GM18520 (cell line): Measurements from ENCODE around the gene THEM5.
"Not testable (repeated sequence)": the region's sequence is repeated elsewhere in the genome, so short reads cannot be mapped to it uniquely, and the experiment has no call there.

Source experiments
- ATAC-seq: cut with Tn5 transposase; IDR thresholded peaks from one replicate; pipeline ENCODE4 v1.9.1; 2021; ENCODE audit not compliant: unreplicated experiment

Gene THEM5

GRCh38 chr1:151867765-151868411, 14.4 kb upstream of the THEM5 start:
- no peak for ATAC-seq

DNA sequence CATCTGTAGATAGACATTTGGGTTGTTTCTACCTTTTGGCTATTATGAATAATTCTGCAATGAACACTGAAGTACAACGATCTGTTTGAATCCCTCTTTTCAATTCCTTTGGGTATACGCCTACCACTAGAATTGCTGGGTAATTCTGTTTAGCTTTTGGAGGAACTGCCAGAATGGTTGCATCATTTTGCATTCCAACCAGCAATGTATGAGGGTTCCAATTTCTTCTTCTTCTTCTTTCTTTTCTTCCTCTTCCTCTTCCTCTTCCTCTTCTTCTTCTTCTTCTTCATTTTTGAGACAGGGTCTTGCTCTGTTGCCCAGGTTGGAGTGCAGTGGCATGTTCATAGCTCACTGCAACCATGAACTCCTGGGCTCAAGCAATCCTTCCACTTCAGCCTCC, 13.8 kb upstream of the THEM5 start:
- ATAC-seq: no peak

DNA sequence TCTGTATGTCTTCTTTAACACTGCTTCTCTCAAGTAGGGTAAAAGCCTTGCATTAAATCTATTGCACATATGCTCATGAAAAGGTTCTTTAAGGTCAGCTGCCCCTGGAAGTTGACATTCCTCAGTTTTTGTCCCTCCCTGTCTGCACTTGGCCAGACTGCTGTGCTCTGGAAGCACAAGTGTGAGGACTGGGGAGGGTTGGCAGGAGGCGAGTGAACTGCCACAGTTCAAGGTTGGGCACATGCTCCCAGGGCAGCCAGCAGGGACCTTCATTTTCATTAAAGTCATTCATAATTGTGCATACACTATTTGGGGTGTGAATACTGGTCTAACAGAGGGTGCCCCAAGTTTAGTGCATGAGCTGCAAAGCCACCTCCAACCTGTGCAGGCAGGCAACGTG, 10.9 kb upstream of the THEM5 start:
- ATAC-seq: no peak

- ATAC-seq: no peak
These were observed 9.1 kb upstream of the THEM5 start for GRCh38 chr1:151862604-151863003.

DNA sequence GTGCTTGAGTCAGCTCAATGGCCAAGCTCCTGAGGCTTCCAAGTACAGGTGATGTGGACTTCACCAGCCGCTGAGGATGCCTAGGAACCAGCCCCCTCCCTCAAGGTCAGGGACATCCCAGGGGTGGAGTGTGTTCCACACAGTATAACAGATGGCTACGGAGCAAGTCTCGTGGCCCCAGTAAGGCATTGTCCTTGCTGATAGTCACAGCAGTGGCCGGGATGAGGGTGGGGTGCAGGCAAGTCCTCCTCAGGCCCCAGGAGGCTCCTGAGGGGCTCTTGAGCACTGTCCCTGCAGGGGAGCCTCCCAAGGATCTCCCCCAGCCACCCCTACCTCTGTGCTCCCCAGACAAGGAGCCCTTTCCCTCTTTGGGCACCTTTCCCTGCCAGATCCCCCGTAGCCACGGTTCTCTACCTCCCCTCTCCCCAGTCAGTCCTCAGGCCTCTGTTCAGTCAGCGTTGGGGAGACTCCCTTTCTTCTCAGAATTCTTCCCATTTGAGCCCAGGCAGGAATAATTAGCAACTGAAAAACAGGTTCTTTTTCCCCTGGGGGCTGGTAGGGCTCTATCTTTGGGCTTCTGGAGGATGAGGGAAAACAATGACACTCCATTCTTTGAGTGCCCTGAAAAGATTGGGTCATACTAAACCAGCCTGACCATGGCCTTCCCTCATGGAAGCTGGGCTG, 7.1 kb upstream of the THEM5 start:
- ATAC-seq: no peak

GRCh38 chr1:151859891-151860293, 6.4 kb upstream of the THEM5 start:
- no peak for ATAC-seq

GRCh38 chr1:151858886-151859665, 5.6 kb upstream of the THEM5 start:
- no peak for ATAC-seq

DNA sequence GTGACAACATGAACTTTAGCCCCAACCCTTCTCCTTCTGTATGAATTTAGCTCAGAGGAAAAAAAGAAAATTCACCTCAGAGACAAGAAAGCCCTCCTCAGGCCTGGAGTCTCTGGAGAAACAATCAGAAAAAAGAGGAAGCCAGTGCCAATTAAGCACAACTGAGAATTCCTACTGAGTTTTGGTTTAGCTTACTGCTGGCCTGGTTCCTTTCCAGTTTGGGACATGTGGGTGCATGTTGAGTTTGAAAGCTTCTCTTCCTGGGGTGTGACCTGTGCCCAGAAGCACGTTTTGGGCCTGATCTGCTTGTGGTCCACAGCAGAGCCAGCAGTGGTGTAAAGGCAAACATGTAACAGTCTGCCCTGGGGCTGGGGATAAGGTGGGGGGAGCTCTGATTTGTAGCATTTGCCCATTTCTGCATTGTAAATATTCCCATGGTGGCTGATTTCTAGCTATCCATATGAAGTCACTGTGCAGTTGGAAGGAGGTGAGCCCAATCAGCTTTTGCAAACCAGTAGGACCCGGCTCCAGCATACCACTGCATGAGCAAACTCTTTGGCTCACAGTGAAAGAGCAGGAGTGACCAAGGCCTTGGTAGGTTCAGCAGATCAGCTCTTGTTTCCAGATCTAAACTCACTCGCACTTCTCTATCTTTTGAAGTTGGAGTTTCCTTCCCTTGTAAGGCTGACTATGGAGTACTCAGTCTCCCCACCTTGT, 4.7 kb upstream of the THEM5 start:
- no peak for ATAC-seq

- no peak for ATAC-seq
These were observed 2.4 kb upstream of the THEM5 start for GRCh38 chr1:151855933-151856332.

GRCh38 chr1:151855516-151855915, 2.0 kb upstream of the THEM5 start:
- ATAC-seq: not testable (repeated sequence)

- ATAC-seq: no peak
These were observed 1.1 kb upstream of the THEM5 start for GRCh38 chr1:151854658-151855057.

GRCh38 chr1:151852733-151853132, 779 bp downstream of the THEM5 start:
- ATAC-seq: no peak

GRCh38 chr1:151851886-151852285, 1.6 kb downstream of the THEM5 start:
- no peak for ATAC-seq

DNA sequence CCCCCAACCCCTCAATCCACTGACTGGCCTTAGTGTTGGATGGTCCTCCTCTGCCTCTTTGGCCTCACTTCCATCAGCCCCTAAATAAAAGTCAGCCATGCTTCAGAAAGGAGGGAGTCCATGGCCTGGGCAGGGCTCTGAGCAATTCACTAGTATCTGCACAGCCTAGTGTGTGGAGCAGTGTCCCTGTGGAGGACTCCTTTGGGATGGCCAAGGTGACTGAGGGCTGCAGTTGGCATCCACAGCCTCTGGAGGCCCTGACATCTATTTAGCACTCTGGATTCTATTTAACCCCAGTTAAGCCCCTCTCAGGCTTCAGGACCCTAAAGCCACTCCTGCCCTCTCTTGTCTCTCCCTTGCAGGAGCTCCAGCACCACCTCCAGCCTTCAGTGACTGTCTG, 3.6 kb downstream of the THEM5 start:
- ATAC-seq: no peak

DNA sequence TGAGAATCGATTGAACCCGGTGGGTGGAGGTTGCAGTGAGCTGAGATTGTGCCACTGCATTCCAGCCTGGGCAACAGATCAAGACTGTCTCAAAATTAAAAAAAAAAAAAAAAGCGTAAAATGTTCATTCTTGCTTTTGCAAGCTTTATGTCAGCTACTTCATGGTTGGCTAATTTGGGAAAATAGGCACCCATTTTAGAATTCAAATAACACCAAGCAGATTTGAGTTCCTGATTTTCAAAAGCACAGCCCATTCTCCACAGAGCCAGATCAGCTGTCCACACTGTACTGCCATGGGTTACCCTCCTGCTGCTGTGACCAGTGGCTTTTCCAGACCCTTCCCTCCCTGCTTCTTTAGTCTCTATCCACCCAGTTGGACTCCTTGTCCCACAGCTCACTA, 4.4 kb downstream of the THEM5 start:
- ATAC-seq: no peak

- no peak for ATAC-seq
These were observed 5.5 kb downstream of the THEM5 start for GRCh38 chr1:151847867-151848596.

DNA sequence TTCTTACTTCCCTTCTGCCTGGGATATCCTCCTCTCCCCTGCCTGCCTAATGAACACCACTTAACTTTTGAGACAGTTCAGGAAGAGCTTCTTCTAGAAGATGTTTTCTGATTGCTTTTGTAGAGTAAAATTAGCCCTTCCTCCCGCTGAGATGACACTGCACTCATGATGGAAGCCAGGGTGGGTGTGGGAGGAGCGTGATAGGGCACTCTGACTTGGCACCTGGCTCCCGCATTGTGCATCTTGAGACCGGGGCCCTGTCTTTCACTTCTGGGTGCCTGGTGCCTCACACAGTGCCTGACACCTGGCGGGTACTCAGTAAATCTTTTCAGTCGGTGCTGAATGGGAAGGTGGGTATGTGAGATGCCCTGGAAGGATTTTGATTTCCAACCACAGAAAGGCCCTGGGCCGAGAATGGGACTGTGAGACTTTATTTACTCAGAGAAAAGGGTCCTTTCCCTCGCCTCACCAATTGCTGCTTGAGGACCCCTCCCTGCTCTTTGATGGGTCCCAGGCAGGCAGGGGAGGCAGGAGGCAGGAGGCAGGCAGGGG, 6.8 kb downstream of the THEM5 start:
- no peak for ATAC-seq

DNA sequence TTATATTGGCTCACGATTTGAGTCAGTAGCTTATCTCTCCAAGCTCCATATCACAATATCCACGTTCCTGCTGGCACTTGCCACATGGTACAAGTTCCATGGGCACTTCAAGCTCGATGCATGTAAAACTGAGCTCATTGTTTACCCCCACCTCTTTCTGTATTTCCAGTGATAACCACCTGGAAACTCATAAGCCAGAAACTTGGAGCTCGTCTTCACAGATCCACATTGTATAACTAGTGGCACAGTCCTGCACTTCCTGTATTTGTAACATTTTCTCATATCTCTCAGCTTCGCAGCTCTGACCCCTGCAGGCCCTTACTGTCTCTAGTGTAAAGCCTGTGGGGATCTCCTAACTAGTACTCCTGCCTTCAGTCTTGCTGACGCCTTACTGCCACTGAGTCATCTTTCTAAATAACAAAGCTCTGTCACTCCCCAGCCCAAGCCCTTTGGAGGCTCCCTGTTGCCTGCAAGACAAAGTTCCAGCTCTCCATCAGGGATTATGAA, 7.4 kb downstream of the THEM5 start:
- no peak for ATAC-seq

GRCh38 chr1:151843398-151843797, 10.1 kb downstream of the THEM5 start:
- no peak for ATAC-seq

DNA sequence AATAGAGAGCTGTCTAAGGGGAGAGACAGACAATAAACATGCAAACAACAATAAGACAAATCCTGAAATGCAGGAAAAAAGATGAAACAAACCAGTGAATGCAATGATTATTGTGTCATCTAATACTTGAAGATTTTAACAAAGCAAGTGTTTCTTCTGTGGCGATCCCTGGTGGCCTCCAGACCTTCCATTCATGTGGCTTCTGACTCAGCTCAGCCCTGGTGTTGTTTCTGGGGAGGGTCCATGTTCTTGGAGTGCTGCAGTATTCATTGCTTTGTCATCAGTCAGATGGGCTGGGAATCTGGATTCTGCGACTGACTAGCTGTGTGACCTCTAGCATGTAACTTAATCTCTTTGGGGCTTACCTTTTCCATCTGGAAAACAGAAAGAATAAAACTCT, 12.4 kb downstream of the THEM5 start:
- no peak for ATAC-seq
